Measurements from ENCODE around the gene CISH. TPM values are rescaled to one million over a fixed set of nuclear protein-coding genes. Genes with fewer than 3 reads are reported as not detected.
A peak's percentile ranks its signal among the peaks of the same experiment; 100 is the strongest.

CISH gene
- total RNA-seq, 1 experiment from 2014 or later, result 1.7 TPM

DNA sequence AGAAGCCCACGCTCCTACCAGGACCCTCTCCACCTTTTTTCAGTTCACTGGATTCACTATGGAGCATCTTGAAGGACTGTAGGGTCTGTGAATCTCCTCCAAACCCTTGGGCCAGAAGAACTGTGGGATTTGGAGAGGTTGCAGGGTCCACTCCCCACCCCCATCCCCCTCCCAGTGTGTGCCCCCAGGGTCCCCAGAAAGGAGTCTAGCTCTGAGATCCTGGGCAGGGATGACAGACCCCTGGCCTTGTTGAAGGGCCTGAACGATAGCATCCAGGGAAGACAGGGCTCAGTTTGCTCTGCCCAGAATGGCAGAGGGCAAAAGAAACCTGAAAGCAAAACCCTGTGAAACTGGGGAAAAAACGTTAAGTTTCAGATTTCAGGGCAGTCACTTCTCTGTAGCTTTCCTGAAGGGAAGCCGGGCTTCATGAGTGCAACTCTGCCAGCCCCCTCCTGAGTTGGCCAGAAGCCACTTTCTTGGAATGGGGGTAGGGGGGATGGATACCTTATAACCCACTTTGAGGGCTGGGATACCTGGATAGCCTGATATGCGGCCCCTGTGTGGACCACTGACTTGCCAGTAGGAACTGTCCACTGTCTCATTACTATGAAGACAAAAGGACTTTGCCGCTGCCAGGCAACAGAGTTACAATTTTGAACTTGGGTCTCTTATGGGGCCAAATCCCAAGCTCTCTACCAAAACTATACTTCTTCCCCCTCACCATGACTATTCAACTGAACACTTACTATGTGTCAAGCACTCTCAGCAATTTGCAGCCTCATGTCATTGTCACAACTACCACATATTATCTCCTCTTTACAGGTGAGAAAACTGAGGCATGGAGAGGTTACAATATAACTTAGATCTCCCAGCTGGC, 1.6 kb upstream of the CISH start:
- Histone ChIP-seq H2BK15ac (ENCODE audit: low read depth, low read length) (no peak overlapping the region), H3K4me2 (ENCODE audit: insufficient read depth, insufficient read length, low read length) (peak overlapping the region; percentile 66), H2BK120ac (ENCODE audit: low read depth, low read length, poor library complexity, severe bottlenecking) (no peak overlapping the region), H2AFZ (ENCODE audit: low read length) (no peak overlapping the region), H3K18ac (ENCODE audit: insufficient read length, low read depth, low read length) (no peak overlapping the region), H3K79me2 (ENCODE audit: insufficient read depth, low read length) (no peaks in the 10 kb centered on the region), H4K5ac (ENCODE audit: insufficient read length, low read depth, low read length) (no peak overlapping the region), H3K27ac (ENCODE audit: insufficient read length, low read depth, low read length) (no peak overlapping the region), H3K27me3 (ENCODE audit: insufficient read depth, low read length) (peaks cover 8% of the 10 kb centered on the region; the same call in 1 of the 2 replicates), H3T11ph (ENCODE audit: low read length) (no peak overlapping the region), H2AK5ac (ENCODE audit: insufficient read length, low read length) (no peak overlapping the region), H4K20me1 (ENCODE audit: control insufficient read depth, insufficient read depth, insufficient read length) (no peaks in the 10 kb centered on the region), H3K4me1 (ENCODE audit: insufficient read depth, low read length) (0 out of 2 replicates have a peak, but pooled peaks cover 3% of the 10 kb centered on the region), H2BK20ac (ENCODE audit: low read depth, low read length, poor library complexity, severe bottlenecking) (no peak overlapping the region), H3K4ac (ENCODE audit: low read depth, low read length) (no peak overlapping the region), H4K8ac (replicated peaks; ENCODE audit: insufficient read length, low read depth, low read length) (no peak overlapping the region), H3K14ac (ENCODE audit: insufficient read depth, low read length) (no peak overlapping the region), H3K23ac (ENCODE audit: insufficient read length, low read depth, low read length) (no peak overlapping the region), H2BK12ac (ENCODE audit: insufficient read length, low read depth, low read length) (no peak overlapping the region), H3K9me3 (ENCODE audit: control insufficient read depth, low read depth, low read length) (no peaks in the 10 kb centered on the region), H3K56ac (ENCODE audit: insufficient read length, low read depth, low read length) (no peak overlapping the region), H4K91ac (ENCODE audit: insufficient read length, low read depth, low read length) (no peak overlapping the region), H2BK5ac (ENCODE audit: insufficient read length, low read length) (no peak overlapping the region), H3K9ac (ENCODE audit: extremely low read depth, insufficient read length, low read length) (no peak overlapping the region), H3K23me2 (ENCODE audit: insufficient read length, low read depth, low read length, poor library complexity, severe bottlenecking) (peaks cover 29% of the 10 kb centered on the region), H3K79me1 (ENCODE audit: insufficient read depth, low read depth, low read length, poor library complexity, severe bottlenecking) (no peaks in the 10 kb centered on the region)
- Mint-ChIP-seq H3K4me1 (peaks cover 30 to 33% of the 10 kb centered on the region in 2 experiments), H3K27me3 (ENCODE audit: low read depth) (peaks cover 50% of the 10 kb centered on the region), H3K4me3 (peak overlapping the region; percentile 72 to 83), H3K9me3 (no peaks in the 10 kb centered on the region), H3K36me3 (ENCODE audit: insufficient read depth in 1 of 3, low read depth in 3 of 3) (no peaks in the 10 kb centered on the region; a peak in 1 of 7 replicates), H3K27ac (no peak overlapping the region)
- TF ChIP-seq, protein P1, sequence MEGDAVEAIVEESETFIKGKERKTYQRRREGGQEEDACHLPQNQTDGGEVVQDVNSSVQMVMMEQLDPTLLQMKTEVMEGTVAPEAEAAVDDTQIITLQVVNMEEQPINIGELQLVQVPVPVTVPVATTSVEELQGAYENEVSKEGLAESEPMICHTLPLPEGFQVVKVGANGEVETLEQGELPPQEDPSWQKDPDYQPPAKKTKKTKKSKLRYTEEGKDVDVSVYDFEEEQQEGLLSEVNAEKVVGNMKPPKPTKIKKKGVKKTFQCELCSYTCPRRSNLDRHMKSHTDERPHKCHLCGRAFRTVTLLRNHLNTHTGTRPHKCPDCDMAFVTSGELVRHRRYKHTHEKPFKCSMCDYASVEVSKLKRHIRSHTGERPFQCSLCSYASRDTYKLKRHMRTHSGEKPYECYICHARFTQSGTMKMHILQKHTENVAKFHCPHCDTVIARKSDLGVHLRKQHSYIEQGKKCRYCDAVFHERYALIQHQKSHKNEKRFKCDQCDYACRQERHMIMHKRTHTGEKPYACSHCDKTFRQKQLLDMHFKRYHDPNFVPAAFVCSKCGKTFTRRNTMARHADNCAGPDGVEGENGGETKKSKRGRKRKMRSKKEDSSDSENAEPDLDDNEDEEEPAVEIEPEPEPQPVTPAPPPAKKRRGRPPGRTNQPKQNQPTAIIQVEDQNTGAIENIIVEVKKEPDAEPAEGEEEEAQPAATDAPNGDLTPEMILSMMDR (conservative IDR thresholded peaks at IDR 0.05), result no peak
- no peak for DNase-seq
- WGBS (ENCODE audit: extremely low coverage, insufficient read length, low lambda C conversion rate), result no CpG with 5 or more reads among the region's 6 CpGs

Data from H9 (cell line).